GM23338 (cell line): ENCODE measurements around the gene TNFAIP8L2. TPM values are rescaled to one million over a fixed set of nuclear protein-coding genes. Genes with fewer than 3 reads are reported as not detected.

Experiments used
- EZH2 ChIP-seq: fragments of 200-600 bp; sonication (generic); IDR thresholded peaks from one replicate; pipeline ENCODE4 v1.8.0; 2017; ENCODE audit warnings: antibody characterized with exemption, mild to moderate bottlenecking, low read depth; ENCODE audit not compliant: unreplicated experiment
- EZH2phosphoT487 ChIP-seq: fragments of 200-600 bp; sonication (generic); IDR thresholded peaks from one replicate; pipeline ENCODE4 v1.8.1; 2018; ENCODE audit warnings: antibody characterized with exemption; ENCODE audit not compliant: unreplicated experiment
- JUNB ChIP-seq: IDR thresholded peaks from one replicate; pipeline ENCODE4 v1.6.1; 2016; ENCODE audit warnings: antibody characterized with exemption; ENCODE audit not compliant: unreplicated experiment
- REST ChIP-seq: IDR thresholded peaks from one replicate; pipeline ENCODE4 v1.6.1; 2018; ENCODE audit warnings: antibody characterized with exemption; ENCODE audit not compliant: unreplicated experiment
- STAT1 ChIP-seq: IDR thresholded peaks from one replicate; pipeline ENCODE4 v1.6.1; 2016; ENCODE audit warnings: antibody characterized with exemption; ENCODE audit not compliant: unreplicated experiment
- ZNF331 ChIP-seq: fragments of 250-450 bp; sonication (Bioruptor Pico); IDR thresholded peaks from 2 replicates; pipeline ENCODE4 v1.5.0; 2020; ENCODE audit warnings: low read depth, mild to moderate bottlenecking, moderate library complexity
- polyA plus RNA-seq: library from polyadenylated mRNA; unstranded; fragments of >200 nt; fragmentation: Nextera tagmentation; extraction: Ambion mirVana; gene quantifications from 2 replicates; pipeline ENCODE4 v1.2.1, GENCODE V29; 2016
- total RNA-seq: library from RNA; depleted of rRNA; stranded (reverse); fragments of >200 nt; shearing (Covaris generic); gene quantifications from 2 replicates; pipeline ENCODE4 v1.2.3, GENCODE V29; 2014
- TF ChIP-seq, protein P1 (sequence below): fragments of 250-450 bp; sonication (Bioruptor Pico); IDR thresholded peaks from 2 replicates; pipeline ENCODE4 v1.5.0; 2020; ENCODE audit warnings: mild to moderate bottlenecking, moderate library complexity

The TNFAIP8L2 gene
- total and polyA plus RNA-seq, 2 experiments from 2014 or later: 0.40 TPM; not detected in 1

GRCh38 chr1:151197863-151198253 is 41.4 kb downstream of the TNFAIP8L2 start (continued):
- TF ChIP-seq, protein P1, sequence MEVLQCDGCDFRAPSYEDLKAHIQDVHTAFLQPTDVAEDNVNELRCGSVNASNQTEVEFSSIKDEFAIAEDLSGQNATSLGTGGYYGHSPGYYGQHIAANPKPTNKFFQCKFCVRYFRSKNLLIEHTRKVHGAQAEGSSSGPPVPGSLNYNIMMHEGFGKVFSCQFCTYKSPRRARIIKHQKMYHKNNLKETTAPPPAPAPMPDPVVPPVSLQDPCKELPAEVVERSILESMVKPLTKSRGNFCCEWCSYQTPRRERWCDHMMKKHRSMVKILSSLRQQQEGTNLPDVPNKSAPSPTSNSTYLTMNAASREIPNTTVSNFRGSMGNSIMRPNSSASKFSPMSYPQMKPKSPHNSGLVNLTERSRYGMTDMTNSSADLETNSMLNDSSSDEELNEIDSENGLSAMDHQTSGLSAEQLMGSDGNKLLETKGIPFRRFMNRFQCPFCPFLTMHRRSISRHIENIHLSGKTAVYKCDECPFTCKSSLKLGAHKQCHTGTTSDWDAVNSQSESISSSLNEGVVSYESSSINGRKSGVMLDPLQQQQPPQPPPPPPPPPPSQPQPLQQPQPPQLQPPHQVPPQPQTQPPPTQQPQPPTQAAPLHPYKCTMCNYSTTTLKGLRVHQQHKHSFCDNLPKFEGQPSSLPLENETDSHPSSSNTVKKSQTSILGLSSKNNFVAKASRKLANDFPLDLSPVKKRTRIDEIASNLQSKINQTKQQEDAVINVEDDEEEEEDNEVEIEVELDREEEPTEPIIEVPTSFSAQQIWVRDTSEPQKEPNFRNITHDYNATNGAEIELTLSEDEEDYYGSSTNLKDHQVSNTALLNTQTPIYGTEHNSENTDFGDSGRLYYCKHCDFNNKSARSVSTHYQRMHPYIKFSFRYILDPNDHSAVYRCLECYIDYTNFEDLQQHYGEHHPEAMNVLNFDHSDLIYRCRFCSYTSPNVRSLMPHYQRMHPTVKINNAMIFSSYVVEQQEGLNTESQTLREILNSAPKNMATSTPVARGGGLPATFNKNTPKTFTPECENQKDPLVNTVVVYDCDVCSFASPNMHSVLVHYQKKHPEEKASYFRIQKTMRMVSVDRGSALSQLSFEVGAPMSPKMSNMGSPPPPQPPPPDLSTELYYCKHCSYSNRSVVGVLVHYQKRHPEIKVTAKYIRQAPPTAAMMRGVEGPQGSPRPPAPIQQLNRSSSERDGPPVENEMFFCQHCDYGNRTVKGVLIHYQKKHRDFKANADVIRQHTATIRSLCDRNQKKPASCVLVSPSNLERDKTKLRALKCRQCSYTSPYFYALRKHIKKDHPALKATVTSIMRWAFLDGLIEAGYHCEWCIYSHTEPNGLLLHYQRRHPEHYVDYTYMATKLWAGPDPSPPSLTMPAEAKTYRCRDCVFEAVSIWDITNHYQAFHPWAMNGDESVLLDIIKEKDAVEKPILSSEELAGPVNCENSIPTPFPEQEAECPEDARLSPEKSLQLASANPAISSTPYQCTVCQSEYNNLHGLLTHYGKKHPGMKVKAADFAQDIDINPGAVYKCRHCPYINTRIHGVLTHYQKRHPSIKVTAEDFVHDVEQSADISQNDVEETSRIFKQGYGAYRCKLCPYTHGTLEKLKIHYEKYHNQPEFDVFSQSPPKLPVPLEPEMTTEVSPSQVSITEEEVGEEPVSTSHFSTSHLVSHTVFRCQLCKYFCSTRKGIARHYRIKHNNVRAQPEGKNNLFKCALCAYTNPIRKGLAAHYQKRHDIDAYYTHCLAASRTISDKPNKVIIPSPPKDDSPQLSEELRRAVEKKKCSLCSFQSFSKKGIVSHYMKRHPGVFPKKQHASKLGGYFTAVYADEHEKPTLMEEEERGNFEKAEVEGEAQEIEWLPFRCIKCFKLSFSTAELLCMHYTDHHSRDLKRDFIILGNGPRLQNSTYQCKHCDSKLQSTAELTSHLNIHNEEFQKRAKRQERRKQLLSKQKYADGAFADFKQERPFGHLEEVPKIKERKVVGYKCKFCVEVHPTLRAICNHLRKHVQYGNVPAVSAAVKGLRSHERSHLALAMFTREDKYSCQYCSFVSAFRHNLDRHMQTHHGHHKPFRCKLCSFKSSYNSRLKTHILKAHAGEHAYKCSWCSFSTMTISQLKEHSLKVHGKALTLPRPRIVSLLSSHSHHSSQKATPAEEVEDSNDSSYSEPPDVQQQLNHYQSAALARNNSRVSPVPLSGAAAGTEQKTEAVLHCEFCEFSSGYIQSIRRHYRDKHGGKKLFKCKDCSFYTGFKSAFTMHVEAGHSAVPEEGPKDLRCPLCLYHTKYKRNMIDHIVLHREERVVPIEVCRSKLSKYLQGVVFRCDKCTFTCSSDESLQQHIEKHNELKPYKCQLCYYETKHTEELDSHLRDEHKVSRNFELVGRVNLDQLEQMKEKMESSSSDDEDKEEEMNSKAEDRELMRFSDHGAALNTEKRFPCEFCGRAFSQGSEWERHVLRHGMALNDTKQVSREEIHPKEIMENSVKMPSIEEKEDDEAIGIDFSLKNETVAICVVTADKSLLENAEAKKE (CRISPR knock-in tag): no peak
- no peak for TF ChIP-seq REST
- no peak for TF ChIP-seq STAT1
- no peak for TF ChIP-seq EZH2
- TF ChIP-seq ZNF331 (CRISPR knock-in tag): no peak
- no peak for TF ChIP-seq EZH2phosphoT487
- no peak for TF ChIP-seq JUNB
